ENCODE results near the gene PARD3B.

Gene PARD3B

DNA sequence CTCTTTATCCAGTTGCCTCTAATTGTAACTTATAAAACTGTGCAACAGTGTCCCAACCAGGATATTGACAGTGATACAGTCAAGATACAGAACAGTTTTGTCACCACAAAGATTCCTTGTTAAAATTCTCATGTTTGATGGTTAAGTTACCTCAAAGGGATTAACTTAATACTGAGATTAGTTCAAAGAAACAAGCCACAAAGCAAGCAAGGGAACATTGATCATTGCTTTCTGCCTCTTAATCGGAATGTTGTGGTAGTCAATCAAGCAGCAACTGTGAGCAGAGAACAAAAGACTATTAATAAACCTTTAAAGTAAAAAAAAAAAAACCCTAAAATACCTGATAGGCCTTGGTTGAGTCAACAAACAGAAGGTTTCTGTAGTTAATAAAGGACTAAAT is 352.3 kb downstream of the PARD3B start:
- H3K4me2 ChIP-seq (ENCODE audit: low read depth, low read length), result no peak overlapping the region
- no peak overlapping the region for H3K4me3 ChIP-seq (ENCODE audit: low read length)
- DNase-seq, result no peak
- H3K4me1 ChIP-seq (ENCODE audit: low read length), result no peaks in the 10 kb centered on the region
- no peak overlapping the region for H2AFZ ChIP-seq (ENCODE audit: low read length)
- TF ChIP-seq CTCF (IDR thresholded peaks at IDR 0.05; ENCODE audit: low read length) (no peak), EZH2phosphoT487 (IDR thresholded peaks at IDR 0.05; ENCODE audit: low read length) (no peak), EZH2 (optimal IDR thresholded peaks at IDR 0.05; ENCODE audit: low read depth, low read length) (no peak)
- no peaks in the 10 kb centered on the region for H3K36me3 ChIP-seq (replicated peaks; ENCODE audit: insufficient read depth, low read length)
- H3K9ac ChIP-seq (ENCODE audit: low read length), result no peak overlapping the region
- no peaks in the 10 kb centered on the region for H3K9me3 ChIP-seq (replicated peaks; ENCODE audit: insufficient read depth, low read length)
- no peaks in the 10 kb centered on the region for H4K20me1 ChIP-seq (ENCODE audit: insufficient read depth, low read length)
- no peaks in the 10 kb centered on the region for H3K9me2 ChIP-seq (replicated peaks; ENCODE audit: insufficient read depth, low read length)
- no peaks in the 10 kb centered on the region for H3K79me2 ChIP-seq (ENCODE audit: low read length)
- H3F3A ChIP-seq (ENCODE audit: insufficient read depth, low read length), result no peaks in the 10 kb centered on the region
- no peak overlapping the region for H3K27ac ChIP-seq (ENCODE audit: low read length)
- no peaks in the 10 kb centered on the region for H3K27me3 ChIP-seq (replicated peaks; ENCODE audit: insufficient read depth, low read length)

DNA sequence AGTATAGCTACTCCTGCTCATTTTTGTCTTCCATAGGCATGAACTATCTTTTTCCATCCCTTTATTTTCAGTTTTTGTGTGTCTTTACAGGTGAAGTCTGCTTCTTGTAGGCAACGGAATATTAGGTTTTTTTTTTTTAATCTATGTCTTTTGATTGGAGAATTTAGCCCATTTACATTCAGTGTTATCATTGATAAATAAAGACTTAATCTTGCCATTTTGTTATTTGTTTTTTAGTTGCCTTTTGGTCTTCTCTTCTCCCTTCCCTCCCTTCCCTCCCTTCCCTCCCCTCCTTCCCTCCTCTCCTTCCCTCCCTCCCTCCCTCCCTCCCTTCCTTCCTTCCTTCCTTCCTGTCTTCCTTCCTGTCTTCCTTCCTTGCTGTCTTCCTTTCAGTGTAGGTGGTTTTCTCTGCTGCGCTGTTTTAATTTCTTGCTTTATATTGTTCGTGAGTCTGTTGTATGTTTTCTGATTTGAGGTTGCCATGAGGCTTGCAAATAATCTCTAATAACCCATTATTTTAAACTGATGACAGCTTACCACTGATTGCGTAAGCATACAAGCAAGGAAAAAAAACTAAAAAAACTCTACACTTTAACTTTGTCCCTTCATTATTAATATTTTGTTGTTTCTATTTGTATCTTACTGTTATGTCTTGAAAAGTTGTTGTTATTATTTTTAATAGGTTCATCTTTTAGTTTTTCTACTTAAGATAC is 353.8 kb downstream of the PARD3B start:
- no peaks in the 10 kb centered on the region for H3K4me1 ChIP-seq (ENCODE audit: low read length)
- no peaks in the 10 kb centered on the region for H4K20me1 ChIP-seq (ENCODE audit: insufficient read depth, low read length)
- no peaks in the 10 kb centered on the region for H3K9me3 ChIP-seq (replicated peaks; ENCODE audit: insufficient read depth, low read length)
- H3F3A ChIP-seq (ENCODE audit: insufficient read depth, low read length), result no peaks in the 10 kb centered on the region
- no peak overlapping the region for H3K27ac ChIP-seq (ENCODE audit: low read length)
- H2AFZ ChIP-seq (ENCODE audit: low read length), result no peak overlapping the region
- DNase-seq, result no peak
- no peak for TF ChIP-seq EZH2phosphoT487 (IDR thresholded peaks at IDR 0.05; ENCODE audit: low read length)
- no peak for TF ChIP-seq CTCF (IDR thresholded peaks at IDR 0.05; ENCODE audit: low read length)
- TF ChIP-seq EZH2 (optimal IDR thresholded peaks at IDR 0.05; ENCODE audit: low read depth, low read length), result no peak
- no peaks in the 10 kb centered on the region for H3K79me2 ChIP-seq (ENCODE audit: low read length)
- no peaks in the 10 kb centered on the region for H3K9me2 ChIP-seq (replicated peaks; ENCODE audit: insufficient read depth, low read length)
- no peaks in the 10 kb centered on the region for H3K36me3 ChIP-seq (replicated peaks; ENCODE audit: insufficient read depth, low read length)
- H3K4me3 ChIP-seq (ENCODE audit: low read length), result no peak overlapping the region
- H3K4me2 ChIP-seq (ENCODE audit: low read depth, low read length), result no peak overlapping the region
- H3K9ac ChIP-seq (ENCODE audit: low read length), result no peak overlapping the region
- H3K27me3 ChIP-seq (replicated peaks; ENCODE audit: insufficient read depth, low read length), result no peaks in the 10 kb centered on the region

GRCh38 chr2:204899983-204900382 is 354.7 kb downstream of the PARD3B start:
- Histone ChIP-seq H3K4me2 (ENCODE audit: low read depth, low read length) (no peak overlapping the region), H3K27ac (ENCODE audit: low read length) (no peak overlapping the region)

More at GRCh38 chr2:204899983-204900382, 354.7 kb downstream of the PARD3B start:
- Histone ChIP-seq H3K4me1 (ENCODE audit: low read length) (no peaks in the 10 kb centered on the region), H4K20me1 (ENCODE audit: insufficient read depth, low read length) (no peaks in the 10 kb centered on the region), H3K79me2 (ENCODE audit: low read length) (no peaks in the 10 kb centered on the region), H3K9ac (ENCODE audit: low read length) (no peak overlapping the region), H3K4me3 (ENCODE audit: low read length) (no peak overlapping the region), H3K36me3 (replicated peaks; ENCODE audit: insufficient read depth, low read length) (no peaks in the 10 kb centered on the region), H2AFZ (ENCODE audit: low read length) (no peak overlapping the region), H3K9me3 (replicated peaks; ENCODE audit: insufficient read depth, low read length) (no peaks in the 10 kb centered on the region), H3F3A (ENCODE audit: insufficient read depth, low read length) (no peaks in the 10 kb centered on the region), H3K9me2 (replicated peaks; ENCODE audit: insufficient read depth, low read length) (no peaks in the 10 kb centered on the region), H3K27me3 (replicated peaks; ENCODE audit: insufficient read depth, low read length) (no peaks in the 10 kb centered on the region)
- DNase-seq, result no peak
- no peak for TF ChIP-seq CTCF (IDR thresholded peaks at IDR 0.05; ENCODE audit: low read length)
- TF ChIP-seq EZH2 (optimal IDR thresholded peaks at IDR 0.05; ENCODE audit: low read depth, low read length), result no peak
- TF ChIP-seq EZH2phosphoT487 (IDR thresholded peaks at IDR 0.05; ENCODE audit: low read length), result no peak

Measured in MM.1S (cell line).